Uterus (tissue), 4 donors: ENCODE measurements around the gene SLC2A13. TPM values are rescaled to one million over a fixed set of nuclear protein-coding genes. Genes with fewer than 3 reads are reported as not detected.
"Not testable (repeated sequence)": the region's sequence is repeated elsewhere in the genome, so short reads cannot be mapped to it uniquely, and the experiment has no call there.

Source experiments
- DNase-seq, 2 donors: peaks; one replicate each; pipeline ENCODE4 v3.0.0-alpha.2; 2019 to 2020
- H3K27ac ChIP-seq, 2 donors: fragments of 200-600 bp; sonication (generic); 1 replicate in 1 of 2; 2 replicates in 1 of 2; pipeline ENCODE4 v1.5.1; 2016 to 2018
- H3K27me3 ChIP-seq, 2 donors: fragments of 200-600 bp; sonication (generic); one replicate each; pipeline ENCODE4 v1.5.1; 2018 to 2019; ENCODE audit warnings: control low read depth in 1 of 2
- H3K36me3 ChIP-seq, 2 donors: fragments of 200-600 bp; sonication (generic); one replicate each; pipeline ENCODE4 v1.5.1; 2019; ENCODE audit warnings: control low read depth in 1 of 2
- H3K4me1 ChIP-seq, 2 donors: fragments of 200-600 bp; sonication (generic); one replicate each; pipeline ENCODE4 v1.5.1; 2018 to 2019; ENCODE audit warnings: control low read depth in 1 of 2
- H3K4me3 ChIP-seq, 2 donors: fragments of 200-600 bp; sonication (generic); 1 replicate in 1 of 2; 2 replicates in 1 of 2; pipeline ENCODE4 v1.5.1; 2018 to 2019; ENCODE audit warnings: mild to moderate bottlenecking in 1 of 2
- H3K9me3 ChIP-seq, 2 donors: fragments of 200-600 bp; sonication (generic); one replicate each; pipeline ENCODE4 v1.5.1; 2019; ENCODE audit warnings: control low read depth in 1 of 2
- CTCF ChIP-seq, 4 experiments: fragments of 200-600 bp in 2 of 4; fragments of 450-650 bp in 2 of 4; sonication (generic) in 2 of 4; IDR thresholded peaks; one replicate each; pipeline ENCODE4 v1.5.1; 2016 to 2019; ENCODE audit warnings: antibody characterized with exemption in 4 of 4, mild to moderate bottlenecking in 2 of 4, moderate library complexity in 1 of 4
- POLR2A ChIP-seq, 2 donors: fragments of 450-650 bp; IDR thresholded peaks; one replicate each; pipeline ENCODE4 v1.6.1; 2016; ENCODE audit warnings: antibody characterized with exemption in 2 of 2, mild to moderate bottlenecking in 1 of 2, moderate library complexity in 1 of 2
- intact Hi-C: fragments of 100-400 bp; cut with DNase I; formaldehyde crosslinking; loops from one replicate; pipeline ENCODE4 v1.15.1; 2023; ENCODE audit warnings: low total_unique reads
- total RNA-seq, 4 donors: library from RNA; depleted of rRNA in 3 of 4; stranded (reverse); fragments of >200 nt in 3 of 4; gene quantifications; one replicate each; pipeline versions ENCODE4 v1.1.0 to v1.2.4, GENCODE V29; 2014 to 2023
- donor health status: DM: yes; HTN: yes; CAD: no.

The SLC2A13 gene
- total RNA-seq, 4 donors from 2014 or later: 12.8 to 31.7 (median 15.3) TPM

GRCh38 chr12:40033242-40033630 is 72.6 kb downstream of the SLC2A13 start:
- no peak for DNase-seq
- Histone ChIP-seq H3K27ac (no peak overlapping the region), H3K4me1 (no peaks in the 10 kb centered on the region), H3K27me3 (no peaks in the 10 kb centered on the region), H3K36me3 (no peaks in the 10 kb centered on the region), H3K4me3 (no peak overlapping the region), H3K9me3 (no peaks in the 10 kb centered on the region)
- TF ChIP-seq POLR2A (IDR thresholded peaks at IDR 0.05) (no peak), CTCF (IDR thresholded peaks at IDR 0.05) (no peak)
- intact Hi-C loops: no loop called here

DNA sequence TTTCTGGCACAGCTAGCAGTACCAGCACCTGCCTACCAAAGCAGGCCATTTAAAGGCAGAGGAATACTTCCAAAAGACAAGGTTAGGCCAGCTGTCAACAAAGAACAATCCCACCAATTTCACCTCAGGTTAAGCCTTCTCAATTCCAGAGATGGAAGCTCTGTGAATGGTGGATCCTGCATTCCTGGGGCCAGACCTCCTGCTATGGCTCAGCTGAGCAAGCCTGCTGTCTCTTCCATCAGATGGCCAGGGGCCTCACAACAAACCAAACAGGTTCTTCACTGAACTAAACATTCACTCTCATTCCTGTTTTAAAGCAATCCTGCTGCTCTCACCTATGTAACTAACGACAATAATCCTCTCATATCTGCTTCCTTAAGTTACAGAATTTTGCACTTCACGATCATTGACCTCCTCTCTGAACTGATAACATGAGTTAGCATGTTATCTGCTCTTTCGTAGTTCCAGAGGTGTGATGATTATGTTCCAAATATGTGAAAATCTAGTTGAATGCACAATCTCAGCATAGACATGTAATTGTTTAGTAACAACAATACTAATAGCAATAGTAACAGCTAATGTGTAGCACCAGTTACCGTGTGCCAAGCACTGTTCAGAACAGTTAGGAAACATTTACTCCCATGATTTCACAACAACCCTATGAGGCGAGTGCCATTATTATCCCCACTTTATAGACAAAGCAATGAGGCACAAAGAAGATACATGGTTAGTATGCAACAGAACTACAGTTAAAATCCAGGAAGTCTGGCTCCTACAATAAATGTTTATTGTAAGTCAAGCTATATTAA is 73.2 kb downstream of the SLC2A13 start:
- no peak overlapping the region for H3K27ac ChIP-seq
- DNase-seq: no peak
- no peaks in the 10 kb centered on the region for H3K36me3 ChIP-seq
- H3K9me3 ChIP-seq: no peaks in the 10 kb centered on the region
- no peak for TF ChIP-seq POLR2A (IDR thresholded peaks at IDR 0.05)
- TF ChIP-seq CTCF (IDR thresholded peaks at IDR 0.05): no peak
- no peaks in the 10 kb centered on the region for H3K27me3 ChIP-seq
- H3K4me3 ChIP-seq: no peak overlapping the region
- intact Hi-C loops: no loop called here
- no peaks in the 10 kb centered on the region for H3K4me1 ChIP-seq

- Histone ChIP-seq H3K27me3 (no peaks in the 10 kb centered on the region), H3K27ac (no peak overlapping the region), H3K4me3 (no peak overlapping the region), H3K9me3 (no peaks in the 10 kb centered on the region), H3K4me1 (no peaks in the 10 kb centered on the region), H3K36me3 (no peaks in the 10 kb centered on the region)
- DNase-seq: no peak
- TF ChIP-seq POLR2A (IDR thresholded peaks at IDR 0.05) (no peak), CTCF (IDR thresholded peaks at IDR 0.05) (no peak)
- intact Hi-C loops: no loop called here
These were observed 73.9 kb downstream of the SLC2A13 start for GRCh38 chr12:40031965-40032364.

- H3K36me3 ChIP-seq, H3K4me1 ChIP-seq, H3K4me3 ChIP-seq, DNase-seq, H3K27me3 ChIP-seq, intact Hi-C loops, H3K9me3 ChIP-seq, H3K27ac ChIP-seq: not testable (repeated sequence)
These were observed 74.9 kb downstream of the SLC2A13 start for GRCh38 chr12:40030970-40031369.

DNA sequence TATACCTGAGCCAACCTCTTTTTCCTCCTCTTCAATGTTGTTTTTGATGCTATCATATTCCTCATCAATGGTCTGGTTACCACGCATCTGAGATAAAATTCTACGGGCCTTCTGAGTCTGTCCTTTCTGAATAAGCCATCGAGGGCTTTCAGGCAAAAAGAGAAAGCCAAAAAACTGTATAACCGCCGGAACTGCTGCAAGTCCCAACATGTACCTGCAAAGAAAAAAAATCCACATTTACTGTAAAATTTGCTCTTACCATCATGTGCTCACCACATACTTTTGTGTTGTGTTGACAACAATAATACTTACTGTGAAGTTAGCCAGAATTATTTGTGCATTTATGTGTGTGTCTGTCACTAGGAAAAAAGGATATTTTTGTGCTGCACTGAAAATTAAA is 77.6 kb downstream of the SLC2A13 start:
- Histone ChIP-seq H3K4me1 (no peaks in the 10 kb centered on the region), H3K9me3 (no peaks in the 10 kb centered on the region), H3K4me3 (no peak overlapping the region), H3K27ac (no peak overlapping the region), H3K36me3 (no peaks in the 10 kb centered on the region), H3K27me3 (no peaks in the 10 kb centered on the region)
- TF ChIP-seq POLR2A (IDR thresholded peaks at IDR 0.05): no peak
- TF ChIP-seq CTCF (IDR thresholded peaks at IDR 0.05): no peak
- intact Hi-C loops: no loop called here
- DNase-seq: no peak
